Lung (tissue), 12 donors: Measurements from ENCODE around the gene MRPL12. TPM values are rescaled to one million over a fixed set of nuclear protein-coding genes. Genes with fewer than 3 reads are reported as not detected.
A peak's percentile ranks its signal among the peaks of the same experiment; 100 is the strongest.

Experiments
- ATAC-seq: fragments of 200-7000 bp; cut with Tn5 transposase; one replicate; pipeline ENCODE4 v1.9.1; 2020; ENCODE audit warnings: moderate number of reproducible peaks; ENCODE audit not compliant: insufficient read depth, low FRiP score
- DNase-seq, 3 donors: peaks; one replicate each; pipeline ENCODE4 v3.0.0-alpha.2; 2013 to 2017
- H3K27ac ChIP-seq, 2 donors: one replicate each; pipeline ENCODE4 v1.5.1; 2013; ENCODE audit warnings: mild to moderate bottlenecking in 2 of 2, moderate library complexity in 2 of 2, control low read depth in 1 of 2, inconsistent platforms in 1 of 2, low read depth in 1 of 2, low read length in 1 of 2
- H3K27me3 ChIP-seq, 3 donors: one replicate each; pipeline ENCODE4 v1.5.1; 2013; ENCODE audit warnings: low read length in 2 of 3; ENCODE audit not compliant: control insufficient read depth in 3 of 3, insufficient read depth in 3 of 3
- H3K36me3 ChIP-seq, 4 donors: one replicate each; pipeline ENCODE4 v1.5.1; 2013; ENCODE audit warnings: low read length in 4 of 4, mild to moderate bottlenecking in 1 of 4, moderate library complexity in 1 of 4; ENCODE audit not compliant: control insufficient read depth in 4 of 4, insufficient read depth in 4 of 4
- H3K4me1 ChIP-seq, 5 donors: one replicate each; pipeline ENCODE4 v1.5.1; 2013; ENCODE audit warnings: low read length in 5 of 5, mild to moderate bottlenecking in 2 of 5, moderate library complexity in 1 of 5; ENCODE audit not compliant: control insufficient read depth in 5 of 5, insufficient read depth in 5 of 5
- H3K4me3 ChIP-seq: one replicate; pipeline ENCODE4 v1.5.1; 2013; ENCODE audit warnings: mild to moderate bottlenecking, control low read depth, moderate library complexity
- H3K9ac ChIP-seq, 2 donors: one replicate each; pipeline ENCODE4 v1.5.1; 2013; ENCODE audit warnings: low read length in 2 of 2, control low read depth in 1 of 2; ENCODE audit not compliant: insufficient read depth in 1 of 2
- H3K9me3 ChIP-seq, 4 donors: one replicate each; pipeline ENCODE4 v1.5.1; 2013; ENCODE audit warnings: low read length in 3 of 4, mild to moderate bottlenecking in 1 of 4, moderate library complexity in 1 of 4; ENCODE audit not compliant: control insufficient read depth in 4 of 4, insufficient read depth in 3 of 4
- CTCF ChIP-seq: IDR thresholded peaks from 2 replicates; pipeline ENCODE4 v1.5.1; 2012; ENCODE audit warnings: mild to moderate bottlenecking; ENCODE audit errors: control extremely low read depth, extremely low read depth
- WGBS, 2 donors: extraction: QIAGEN DNeasy Blood & Tissue Kit; methylation state at CpG; one replicate each; pipeline ENCODE4 v1.1.7; 2013; 5-methylcytosine and 5-hydroxymethylcytosine counted together
- polyA plus RNA-seq, 2 donors: library from polyadenylated mRNA; stranded (reverse); fragments of 200-250 nt; gene quantifications; one replicate each; pipeline ENCODE4 v1.2.1, GENCODE V29; 2013
- total RNA-seq, 2 donors: library from RNA; depleted of rRNA in 1 of 2; stranded (reverse); fragments of >200 nt in 1 of 2; gene quantifications; one replicate each; pipeline ENCODE4 v1.2.1, GENCODE V29; 2014 to 2021
- donor health status: control.
- donor health status: control.
- donor health status: Bipolar disorder and iron deficiency.
- donor health status: healthy.
- donor health status: DM: yes; HTN: yes; CAD: no.

Gene MRPL12
- total and polyA plus RNA-seq, 4 donors = 6.1 to 154 (median 104) TPM

- Histone ChIP-seq H3K4me1 (peaks cover 0 to 29% (median 10%) of the 10 kb centered on the region in 5 donors), H3K36me3 (peaks cover 6 to 43% (median 17%) of the 10 kb centered on the region in 4 donors), H3K27me3 (no peaks in the 10 kb centered on the region), H3K27ac (no peak overlapping the region), H3K9me3 (no peaks in the 10 kb centered on the region), H3K9ac (no peak overlapping the region), H3K4me3 (no peak overlapping the region)
- DNase-seq (no peak), ATAC-seq (no peak)
- 73 to 83% methylated on average over 22 to 23 of the region's 23 CpGs for WGBS, 2 donors
- no peak for TF ChIP-seq CTCF
These were observed 1.7 kb upstream of the MRPL12 start for GRCh38 chr17:81701288-81702071.

- peaks cover 0 to 29% (median 10%) of the 10 kb centered on the region in 5 donors for H3K4me1 ChIP-seq
- peak overlapping the region; percentile 67 for H3K4me3 ChIP-seq
- no peaks in the 10 kb centered on the region for H3K27me3 ChIP-seq
- H3K9me3 ChIP-seq = no peaks in the 10 kb centered on the region
- WGBS, 2 donors = 28 to 42% methylated on average over 22 to 27 of the region's 27 CpGs
- no peak for TF ChIP-seq CTCF
- H3K9ac ChIP-seq = peak overlapping the region; percentile 42 to 63
- peak overlapping the region; percentile 92 to 96 for H3K27ac ChIP-seq
- H3K36me3 ChIP-seq = peaks cover 0 to 39% (median 8%) of the 10 kb centered on the region in 4 donors
- ATAC-seq (no peak), DNase-seq (no peak)
These were observed 834 bp downstream of the MRPL12 start for GRCh38 chr17:81703747-81704654.

GRCh38 chr17:81705518-81706231 is 2.5 kb downstream of the MRPL12 start:
- peaks cover 0 to 32% (median 15%) of the 10 kb centered on the region in 5 donors for H3K4me1 ChIP-seq
- H3K36me3 ChIP-seq = peaks cover 0 to 29% (median 5%) of the 10 kb centered on the region in 4 donors
- H3K27ac ChIP-seq = no peak overlapping the region
- 93 to 95% methylated on average over 30 of the region's 30 CpGs for WGBS, 2 donors
- DNase-seq (no peak), ATAC-seq (no peak)
- no peaks in the 10 kb centered on the region for H3K9me3 ChIP-seq
- peaks cover 0 to 3% (median 2%) of the 10 kb centered on the region in 3 donors for H3K27me3 ChIP-seq
- H3K4me3 ChIP-seq = no peak overlapping the region
- H3K9ac ChIP-seq = no peak overlapping the region
- no peak for TF ChIP-seq CTCF
